HEK293 (cell line): Measurements from ENCODE around the gene VPS18.

Experiments used
- CTCF ChIP-seq: fragments of 450-650 bp; formaldehyde crosslinking; IDR thresholded peaks from 2 replicates; pipeline ENCODE4 v1.5.1; 2016; ENCODE audit warnings: missing biosample characterization, missing genetic modification characterization
- ZNF24 ChIP-seq: fragments of 450-650 bp; formaldehyde crosslinking; IDR thresholded peaks from 2 replicates; pipeline ENCODE4 v1.5.1; 2016; ENCODE audit warnings: missing biosample characterization, missing genetic modification characterization
- ZNF670 ChIP-seq: fragments of 450-650 bp; formaldehyde crosslinking; IDR thresholded peaks from 2 replicates; pipeline ENCODE4 v1.5.1; 2016; ENCODE audit warnings: missing biosample characterization, missing genetic modification characterization, low read depth
- ZNF701 ChIP-seq: fragments of 450-650 bp; formaldehyde crosslinking; IDR thresholded peaks from 2 replicates; pipeline ENCODE4 v1.5.1; 2016; ENCODE audit warnings: missing biosample characterization, missing genetic modification characterization
- TF ChIP-seq, protein P1 (sequence below): fragments of 450-650 bp; formaldehyde crosslinking; conservative IDR thresholded peaks from 2 replicates; pipeline ENCODE4 v1.5.1; 2016; ENCODE audit warnings: low read depth, missing biosample characterization, missing genetic modification characterization
- TF ChIP-seq, protein P2 (sequence below): fragments of 450-650 bp; formaldehyde crosslinking; IDR thresholded peaks from 2 replicates; pipeline ENCODE4 v1.5.1; 2016; ENCODE audit warnings: missing biosample characterization, missing genetic modification characterization

DNA sequence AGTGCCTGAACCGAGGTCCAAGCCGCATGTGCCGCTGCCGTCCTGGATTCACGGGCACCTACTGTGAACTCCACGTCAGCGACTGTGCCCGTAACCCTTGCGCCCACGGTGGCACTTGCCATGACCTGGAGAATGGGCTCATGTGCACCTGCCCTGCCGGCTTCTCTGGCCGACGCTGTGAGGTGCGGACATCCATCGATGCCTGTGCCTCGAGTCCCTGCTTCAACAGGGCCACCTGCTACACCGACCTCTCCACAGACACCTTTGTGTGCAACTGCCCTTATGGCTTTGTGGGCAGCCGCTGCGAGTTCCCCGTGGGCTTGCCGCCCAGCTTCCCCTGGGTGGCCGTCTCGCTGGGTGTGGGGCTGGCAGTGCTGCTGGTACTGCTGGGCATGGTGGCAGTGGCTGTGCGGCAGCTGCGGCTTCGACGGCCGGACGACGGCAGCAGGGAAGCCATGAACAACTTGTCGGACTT is 42.0 kb downstream of the VPS18 start:
- TF ChIP-seq ZNF24 (tag by site-specific recombination) (no peak), ZNF670 (tag by site-specific recombination) (no peak), CTCF (tag by site-specific recombination) (no peak), ZNF701 (no peak)
- TF ChIP-seq, protein P1, sequence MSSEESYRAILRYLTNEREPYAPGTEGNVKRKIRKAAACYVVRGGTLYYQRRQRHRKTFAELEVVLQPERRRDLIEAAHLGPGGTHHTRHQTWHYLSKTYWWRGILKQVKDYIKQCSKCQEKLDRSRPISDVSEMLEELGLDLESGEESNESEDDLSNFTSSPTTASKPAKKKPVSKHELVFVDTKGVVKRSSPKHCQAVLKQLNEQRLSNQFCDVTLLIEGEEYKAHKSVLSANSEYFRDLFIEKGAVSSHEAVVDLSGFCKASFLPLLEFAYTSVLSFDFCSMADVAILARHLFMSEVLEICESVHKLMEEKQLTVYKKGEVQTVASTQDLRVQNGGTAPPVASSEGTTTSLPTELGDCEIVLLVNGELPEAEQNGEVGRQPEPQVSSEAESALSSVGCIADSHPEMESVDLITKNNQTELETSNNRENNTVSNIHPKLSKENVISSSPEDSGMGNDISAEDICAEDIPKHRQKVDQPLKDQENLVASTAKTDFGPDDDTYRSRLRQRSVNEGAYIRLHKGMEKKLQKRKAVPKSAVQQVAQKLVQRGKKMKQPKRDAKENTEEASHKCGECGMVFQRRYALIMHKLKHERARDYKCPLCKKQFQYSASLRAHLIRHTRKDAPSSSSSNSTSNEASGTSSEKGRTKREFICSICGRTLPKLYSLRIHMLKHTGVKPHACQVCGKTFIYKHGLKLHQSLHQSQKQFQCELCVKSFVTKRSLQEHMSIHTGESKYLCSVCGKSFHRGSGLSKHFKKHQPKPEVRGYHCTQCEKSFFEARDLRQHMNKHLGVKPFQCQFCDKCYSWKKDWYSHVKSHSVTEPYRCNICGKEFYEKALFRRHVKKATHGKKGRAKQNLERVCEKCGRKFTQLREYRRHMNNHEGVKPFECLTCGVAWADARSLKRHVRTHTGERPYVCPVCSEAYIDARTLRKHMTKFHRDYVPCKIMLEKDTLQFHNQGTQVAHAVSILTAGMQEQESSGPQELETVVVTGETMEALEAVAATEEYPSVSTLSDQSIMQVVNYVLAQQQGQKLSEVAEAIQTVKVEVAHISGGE (tag by site-specific recombination): no peak
- TF ChIP-seq, protein P2, sequence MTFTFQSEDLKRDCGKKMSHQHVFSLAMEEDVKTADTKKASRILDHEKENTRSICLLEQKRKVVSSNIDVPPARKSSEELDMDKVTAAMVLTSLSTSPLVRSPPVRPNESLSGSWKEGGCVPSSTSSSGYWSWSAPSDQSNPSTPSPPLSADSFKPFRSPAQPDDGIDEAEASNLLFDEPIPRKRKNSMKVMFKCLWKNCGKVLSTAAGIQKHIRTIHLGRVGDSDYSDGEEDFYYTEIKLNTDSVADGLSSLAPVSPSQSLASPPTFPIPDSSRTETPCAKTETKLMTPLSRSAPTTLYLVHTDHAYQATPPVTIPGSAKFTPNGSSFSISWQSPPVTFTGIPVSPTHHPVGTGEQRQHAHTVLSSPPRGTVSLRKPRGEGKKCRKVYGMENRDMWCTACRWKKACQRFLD: no peak
